ENCODE measurements around the gene C11orf91.

Gene C11orf91

DNA sequence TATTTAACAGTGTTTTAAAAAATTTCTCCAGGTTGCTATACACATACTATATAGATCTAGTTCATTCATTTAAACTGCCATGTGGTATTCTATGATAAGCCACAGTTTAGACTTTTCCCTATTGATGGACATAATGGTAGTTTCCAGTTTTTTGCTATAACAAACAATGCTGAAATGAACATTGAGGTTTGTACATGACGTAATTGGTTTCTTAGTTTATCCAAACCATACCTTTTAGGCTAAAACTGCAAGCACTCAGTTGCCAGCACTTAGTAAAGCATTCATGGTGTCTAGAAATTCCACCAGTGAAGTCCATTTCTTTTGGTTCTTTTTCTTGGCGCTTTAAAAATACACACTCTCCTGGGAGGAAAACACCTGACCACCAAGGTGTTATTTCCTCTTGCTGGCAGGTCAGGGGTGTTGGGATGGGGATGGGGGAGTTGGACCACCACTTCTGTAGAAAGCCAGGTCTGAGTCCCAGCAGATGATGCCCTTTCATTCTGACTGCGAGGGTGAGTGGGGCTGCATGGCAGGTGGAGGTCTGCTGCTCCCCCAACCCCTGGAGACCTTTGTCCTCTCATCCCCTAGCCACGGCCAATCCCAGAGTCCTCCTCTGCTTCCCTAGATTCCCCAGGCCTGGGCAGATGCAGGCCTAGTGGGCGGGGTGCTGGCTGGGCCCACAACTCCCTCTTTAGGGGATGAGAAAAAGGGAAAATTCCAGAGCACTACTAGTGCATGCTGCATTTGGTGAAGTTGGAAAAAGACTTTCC, 41.1 kb downstream of the C11orf91 start:
- no peaks in the 10 kb centered on the region for H3K36me3 ChIP-seq (ENCODE audit: insufficient read depth, low read length)
- H4K20me1 ChIP-seq (ENCODE audit: insufficient read depth, low read length, poor library complexity, severe bottlenecking), result no peaks in the 10 kb centered on the region
- H3K4me2 ChIP-seq (ENCODE audit: low read depth, low read length, poor library complexity, severe bottlenecking), result no peak overlapping the region
- no peaks in the 10 kb centered on the region for H3K79me2 ChIP-seq (ENCODE audit: insufficient read depth, low read length)
- H3K9me3 ChIP-seq (ENCODE audit: insufficient read depth, low read depth, low read length), result no peaks in the 10 kb centered on the region
- no peaks in the 10 kb centered on the region for H3F3A ChIP-seq (ENCODE audit: low read depth)
- no peak overlapping the region for H3K9ac ChIP-seq (ENCODE audit: low read depth, low read length, poor library complexity, severe bottlenecking)
- TF ChIP-seq EZH2phosphoT487 (IDR thresholded peaks at IDR 0.05; ENCODE audit: borderline replicate concordance) (no peak), CTCF (conservative IDR thresholded peaks at IDR 0.05; ENCODE audit: low read length) (no peak)
- H3K9me2 ChIP-seq (replicated peaks; ENCODE audit: low read depth, low read length), result no peaks in the 10 kb centered on the region
- no peak overlapping the region for H3K4me3 ChIP-seq (ENCODE audit: low read length, poor library complexity, severe bottlenecking)
- no peaks in the 10 kb centered on the region for H3K4me1 ChIP-seq (ENCODE audit: insufficient read depth, low read length, poor library complexity, severe bottlenecking)
- no peaks in the 10 kb centered on the region for H3K27me3 ChIP-seq (ENCODE audit: insufficient read depth, low read length, poor library complexity, severe bottlenecking)
- no peak overlapping the region for H2AFZ ChIP-seq (ENCODE audit: low read length)

- no peak overlapping the region for H3K4me3 ChIP-seq (ENCODE audit: low read length, poor library complexity, severe bottlenecking)
- H3F3A ChIP-seq (ENCODE audit: low read depth), result no peaks in the 10 kb centered on the region
- no peaks in the 10 kb centered on the region for H3K36me3 ChIP-seq (ENCODE audit: insufficient read depth, low read length)
- no peak overlapping the region for H3K9ac ChIP-seq (ENCODE audit: low read depth, low read length, poor library complexity, severe bottlenecking)
- H3K9me2 ChIP-seq (replicated peaks; ENCODE audit: low read depth, low read length), result no peaks in the 10 kb centered on the region
- no peak overlapping the region for H3K4me2 ChIP-seq (ENCODE audit: low read depth, low read length, poor library complexity, severe bottlenecking)
- H3K27me3 ChIP-seq (ENCODE audit: insufficient read depth, low read length, poor library complexity, severe bottlenecking), result no peaks in the 10 kb centered on the region
- no peak overlapping the region for H2AFZ ChIP-seq (ENCODE audit: low read length)
- TF ChIP-seq EZH2phosphoT487 (IDR thresholded peaks at IDR 0.05; ENCODE audit: borderline replicate concordance) (no peak), CTCF (conservative IDR thresholded peaks at IDR 0.05; ENCODE audit: low read length) (no peak)
- no peaks in the 10 kb centered on the region for H3K4me1 ChIP-seq (ENCODE audit: insufficient read depth, low read length, poor library complexity, severe bottlenecking)
- H3K9me3 ChIP-seq (ENCODE audit: insufficient read depth, low read depth, low read length), result no peaks in the 10 kb centered on the region
- H4K20me1 ChIP-seq (ENCODE audit: insufficient read depth, low read length, poor library complexity, severe bottlenecking), result no peaks in the 10 kb centered on the region
- H3K79me2 ChIP-seq (ENCODE audit: insufficient read depth, low read length), result no peaks in the 10 kb centered on the region
These were observed 42.3 kb downstream of the C11orf91 start for GRCh38 chr11:33658195-33658900.

- H3K79me2 ChIP-seq (ENCODE audit: insufficient read depth, low read length), result no peaks in the 10 kb centered on the region
- H3F3A ChIP-seq (ENCODE audit: low read depth), result no peaks in the 10 kb centered on the region
- H3K9ac ChIP-seq (ENCODE audit: low read depth, low read length, poor library complexity, severe bottlenecking), result no peak overlapping the region
- H3K9me2 ChIP-seq (replicated peaks; ENCODE audit: low read depth, low read length), result no peaks in the 10 kb centered on the region
- no peaks in the 10 kb centered on the region for H3K36me3 ChIP-seq (ENCODE audit: insufficient read depth, low read length)
- H3K27me3 ChIP-seq (ENCODE audit: insufficient read depth, low read length, poor library complexity, severe bottlenecking), result no peaks in the 10 kb centered on the region
- no peak overlapping the region for H3K4me2 ChIP-seq (ENCODE audit: low read depth, low read length, poor library complexity, severe bottlenecking)
- no peak overlapping the region for H3K4me3 ChIP-seq (ENCODE audit: low read length, poor library complexity, severe bottlenecking)
- H3K9me3 ChIP-seq (ENCODE audit: insufficient read depth, low read depth, low read length), result no peaks in the 10 kb centered on the region
- no peaks in the 10 kb centered on the region for H4K20me1 ChIP-seq (ENCODE audit: insufficient read depth, low read length, poor library complexity, severe bottlenecking)
- no peak overlapping the region for H2AFZ ChIP-seq (ENCODE audit: low read length)
- TF ChIP-seq CTCF (conservative IDR thresholded peaks at IDR 0.05; ENCODE audit: low read length) (no peak), EZH2phosphoT487 (IDR thresholded peaks at IDR 0.05; ENCODE audit: borderline replicate concordance) (no peak)
- no peaks in the 10 kb centered on the region for H3K4me1 ChIP-seq (ENCODE audit: insufficient read depth, low read length, poor library complexity, severe bottlenecking)
These were observed 42.9 kb downstream of the C11orf91 start for GRCh38 chr11:33657757-33658156.

All from Loucy (cell line).